PFSK-1 (cell line): ENCODE measurements around the gene VENTX.

Experiments
- FOXP2 ChIP-seq: optimal IDR thresholded peaks from 2 replicates; pipeline ENCODE3; 2011; ENCODE audit warnings: borderline replicate concordance, control low read depth, inconsistent platforms; ENCODE audit not compliant: insufficient read depth; ENCODE audit errors: extremely low read length, extremely low read depth
- POLR2AphosphoS5 ChIP-seq: IDR thresholded peaks from 2 replicates; pipeline ENCODE4 v1.6.1; 2012; ENCODE audit warnings: low read depth, mild to moderate bottlenecking, control low read depth, low read length, moderate library complexity
- SIN3A ChIP-seq: IDR thresholded peaks from 2 replicates; pipeline ENCODE4 v1.6.1; 2012; ENCODE audit warnings: mild to moderate bottlenecking, low read length, moderate library complexity, borderline replicate concordance; ENCODE audit not compliant: insufficient read depth
- TAF1 ChIP-seq: IDR thresholded peaks from 2 replicates; pipeline ENCODE4 v1.6.1; 2012; ENCODE audit warnings: low read length, control low read depth, borderline replicate concordance; ENCODE audit not compliant: insufficient read depth
- TF ChIP-seq, protein P1 (sequence below), 2 experiments: IDR thresholded peaks; 2 replicates each; pipeline versions ENCODE4 v1.6.1 to v1.8.0; 2011 to 2012; ENCODE audit warnings: low read depth in 2 of 2, low read length in 2 of 2, control low read depth in 1 of 2, inconsistent platforms in 1 of 2, mild to moderate bottlenecking in 1 of 2, moderate library complexity in 1 of 2; ENCODE audit not compliant: insufficient read depth in 1 of 2

VENTX gene

DNA sequence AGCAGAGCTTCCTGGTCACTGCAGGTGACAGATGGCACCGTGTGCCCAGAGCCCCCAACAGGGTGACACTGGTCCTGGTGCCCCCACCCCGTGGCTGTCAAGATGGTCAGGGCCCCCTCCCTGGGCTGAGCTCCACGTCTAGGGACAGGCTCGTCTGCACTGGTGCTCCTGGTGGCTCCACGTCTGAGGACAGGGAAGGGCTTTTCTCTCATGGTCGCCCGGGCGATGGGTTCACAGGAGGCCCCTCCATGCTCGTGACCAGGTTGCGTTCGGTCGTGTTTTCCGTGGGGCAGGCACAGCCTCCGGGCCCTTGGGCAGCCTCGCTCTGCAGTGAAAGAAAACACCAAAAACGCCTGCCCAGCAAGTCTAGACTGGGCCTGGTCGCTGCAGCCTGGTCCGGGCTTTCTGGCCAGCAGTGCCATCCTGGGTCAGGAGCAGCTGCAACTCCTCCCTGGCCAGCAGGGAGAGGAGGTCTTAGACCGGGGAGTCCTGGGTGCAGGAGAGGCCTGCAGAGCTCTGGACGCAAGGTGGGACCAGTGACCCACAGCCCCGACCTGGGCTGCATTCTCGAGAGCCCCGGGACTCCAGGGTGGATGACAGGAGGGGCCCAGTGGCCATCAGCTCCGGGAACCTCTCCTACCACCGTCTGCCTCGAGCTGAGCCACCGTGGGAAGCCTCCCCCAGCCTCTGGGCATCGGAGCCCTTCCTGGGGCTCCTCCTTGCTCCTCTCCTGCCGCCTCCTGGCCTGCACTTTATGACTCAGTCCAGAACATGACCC, 35.5 kb upstream of the VENTX start:
- TF ChIP-seq TAF1 (no peak), POLR2AphosphoS5 (no peak), SIN3A (no peak), FOXP2 (no peak)
- TF ChIP-seq, protein P1, sequence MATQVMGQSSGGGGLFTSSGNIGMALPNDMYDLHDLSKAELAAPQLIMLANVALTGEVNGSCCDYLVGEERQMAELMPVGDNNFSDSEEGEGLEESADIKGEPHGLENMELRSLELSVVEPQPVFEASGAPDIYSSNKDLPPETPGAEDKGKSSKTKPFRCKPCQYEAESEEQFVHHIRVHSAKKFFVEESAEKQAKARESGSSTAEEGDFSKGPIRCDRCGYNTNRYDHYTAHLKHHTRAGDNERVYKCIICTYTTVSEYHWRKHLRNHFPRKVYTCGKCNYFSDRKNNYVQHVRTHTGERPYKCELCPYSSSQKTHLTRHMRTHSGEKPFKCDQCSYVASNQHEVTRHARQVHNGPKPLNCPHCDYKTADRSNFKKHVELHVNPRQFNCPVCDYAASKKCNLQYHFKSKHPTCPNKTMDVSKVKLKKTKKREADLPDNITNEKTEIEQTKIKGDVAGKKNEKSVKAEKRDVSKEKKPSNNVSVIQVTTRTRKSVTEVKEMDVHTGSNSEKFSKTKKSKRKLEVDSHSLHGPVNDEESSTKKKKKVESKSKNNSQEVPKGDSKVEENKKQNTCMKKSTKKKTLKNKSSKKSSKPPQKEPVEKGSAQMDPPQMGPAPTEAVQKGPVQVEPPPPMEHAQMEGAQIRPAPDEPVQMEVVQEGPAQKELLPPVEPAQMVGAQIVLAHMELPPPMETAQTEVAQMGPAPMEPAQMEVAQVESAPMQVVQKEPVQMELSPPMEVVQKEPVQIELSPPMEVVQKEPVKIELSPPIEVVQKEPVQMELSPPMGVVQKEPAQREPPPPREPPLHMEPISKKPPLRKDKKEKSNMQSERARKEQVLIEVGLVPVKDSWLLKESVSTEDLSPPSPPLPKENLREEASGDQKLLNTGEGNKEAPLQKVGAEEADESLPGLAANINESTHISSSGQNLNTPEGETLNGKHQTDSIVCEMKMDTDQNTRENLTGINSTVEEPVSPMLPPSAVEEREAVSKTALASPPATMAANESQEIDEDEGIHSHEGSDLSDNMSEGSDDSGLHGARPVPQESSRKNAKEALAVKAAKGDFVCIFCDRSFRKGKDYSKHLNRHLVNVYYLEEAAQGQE (IDR thresholded peaks at IDR 0.05; ENCODE audit: insufficient read depth in 1 of 2, low read depth in 2 of 2, low read length in 2 of 2), result no peak

DNA sequence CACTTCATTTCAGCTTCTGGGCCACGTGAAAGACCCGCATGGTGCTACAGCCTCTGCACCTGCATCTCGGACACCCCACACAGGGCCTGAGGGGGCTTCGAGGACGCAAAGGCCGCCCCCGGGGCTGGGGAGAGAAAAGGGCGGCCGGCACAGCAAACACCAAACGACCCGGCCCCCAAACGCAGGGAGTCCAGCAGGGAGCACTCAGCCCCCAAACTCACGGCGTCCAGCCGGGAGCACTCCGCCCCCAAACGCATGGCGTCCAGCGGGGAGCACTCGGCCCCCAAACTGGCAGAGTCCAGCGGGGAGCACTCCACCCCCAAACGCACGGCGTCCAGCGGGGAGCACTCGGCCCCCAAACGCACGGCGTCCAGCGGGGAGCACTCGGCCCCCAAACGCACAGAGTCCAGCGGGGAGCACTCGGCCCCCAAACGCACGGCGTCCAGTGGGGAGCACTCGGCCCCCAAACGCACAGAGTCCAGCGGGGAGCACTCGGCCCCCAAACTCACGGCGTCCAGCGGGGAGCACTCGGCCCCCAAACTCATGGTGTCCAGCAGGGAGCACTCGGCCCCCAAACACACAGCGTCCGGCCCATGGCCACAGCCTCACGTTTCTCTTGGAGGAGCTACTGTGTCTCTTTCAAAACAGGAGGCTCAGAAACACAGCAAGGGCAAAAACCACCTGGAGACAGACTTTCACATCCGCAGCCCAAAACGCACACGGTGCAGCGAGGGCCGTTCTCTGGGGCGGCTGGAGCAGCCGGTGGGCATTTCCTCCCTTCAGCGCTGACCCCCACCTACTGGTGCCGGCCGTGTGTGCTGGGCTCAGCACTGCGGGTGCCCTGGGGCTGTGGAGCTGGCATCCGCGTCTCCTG, 34.6 kb upstream of the VENTX start:
- TF ChIP-seq POLR2AphosphoS5, result no peak
- no peak for TF ChIP-seq SIN3A
- TF ChIP-seq TAF1, result no peak
- TF ChIP-seq, protein P1 (IDR thresholded peaks at IDR 0.05; ENCODE audit: insufficient read depth in 1 of 2, low read depth in 2 of 2, low read length in 2 of 2), result no peak
- TF ChIP-seq FOXP2, result no peak

DNA sequence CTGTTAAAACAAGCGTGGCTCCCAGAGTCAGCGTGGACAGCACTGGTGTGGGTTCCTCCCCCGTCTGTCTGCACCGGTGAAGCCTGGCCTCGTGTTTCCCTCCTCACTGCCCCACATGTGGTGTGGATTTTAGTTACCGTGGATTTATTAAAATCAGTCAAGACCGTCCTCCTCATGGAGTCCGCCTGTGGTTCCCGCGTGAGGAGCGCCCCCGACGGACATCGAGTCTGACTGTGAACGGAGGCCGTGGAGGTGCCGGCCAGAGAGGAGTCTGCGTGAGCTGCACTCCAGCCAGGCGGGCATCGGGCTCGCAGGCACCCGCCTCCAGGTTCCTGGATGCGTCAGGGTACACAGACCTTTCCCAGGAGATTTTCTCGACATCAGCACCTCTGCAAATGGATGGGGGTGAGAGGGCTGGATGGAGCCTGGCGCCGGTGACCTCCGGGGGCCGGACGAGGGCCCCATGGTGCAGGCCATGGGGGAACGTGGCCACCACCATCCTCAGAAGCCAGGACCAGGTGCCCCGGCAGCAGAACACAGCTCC, 33.9 kb upstream of the VENTX start:
- no peak for TF ChIP-seq SIN3A
- TF ChIP-seq POLR2AphosphoS5, result no peak
- no peak for TF ChIP-seq TAF1
- TF ChIP-seq, protein P1 (IDR thresholded peaks at IDR 0.05; ENCODE audit: insufficient read depth in 1 of 2, low read depth in 2 of 2, low read length in 2 of 2), result no peak
- TF ChIP-seq FOXP2, result no peak

DNA sequence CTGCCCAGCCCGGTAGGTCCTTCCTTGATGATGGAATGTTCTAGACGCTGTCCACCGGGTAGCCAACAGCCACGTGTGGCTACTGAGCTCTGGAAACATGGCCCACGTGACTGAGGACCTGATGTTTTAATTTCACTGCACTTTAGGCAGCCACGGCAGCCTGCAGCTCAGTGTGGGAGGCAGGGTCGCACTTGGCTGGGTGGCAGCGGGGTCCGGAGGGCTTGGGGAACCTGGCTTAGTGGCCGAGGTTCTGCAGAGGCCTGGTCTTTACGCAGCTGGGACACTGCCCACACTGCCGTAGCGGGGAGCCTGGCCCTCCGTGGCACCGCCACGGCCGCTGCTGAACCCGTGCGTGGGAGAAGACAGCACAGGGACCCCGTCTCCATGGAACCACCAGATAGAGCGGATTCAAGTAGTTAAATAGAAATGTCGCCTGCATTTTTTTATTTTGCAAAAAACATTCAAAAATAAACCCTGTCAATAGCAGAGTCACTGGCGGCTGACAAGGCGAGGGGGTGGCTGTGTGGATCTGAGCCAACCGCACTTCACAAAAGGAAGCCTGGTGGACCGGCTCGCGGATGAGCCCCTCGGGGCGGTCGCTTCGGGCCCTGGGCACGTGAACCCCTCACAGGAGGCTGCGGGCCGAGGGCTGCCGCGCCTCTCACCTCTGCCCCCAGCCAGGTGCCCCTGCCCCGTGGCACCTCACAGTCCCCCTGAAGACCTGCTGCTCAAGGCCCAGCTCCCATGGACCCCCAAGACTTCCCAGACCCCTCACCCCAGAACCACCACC, 33.2 kb upstream of the VENTX start:
- TF ChIP-seq, protein P1 (IDR thresholded peaks at IDR 0.05; ENCODE audit: insufficient read depth in 1 of 2, low read depth in 2 of 2, low read length in 2 of 2), result no peak
- TF ChIP-seq FOXP2, result no peak
